GM23248 (cell line): ENCODE data around the gene AUP1. TPM values are rescaled to one million over a fixed set of nuclear protein-coding genes. Genes with fewer than 3 reads are reported as not detected.
A peak's percentile ranks its signal among the peaks of the same experiment; 100 is the strongest.

ENCODE experiments used
- DNase-seq: peaks from one replicate; pipeline ENCODE4 v3.0.0-alpha.2; 2015
- H2AFZ ChIP-seq: fragments of 200-600 bp; sonication (generic); 2 replicates; pipeline ENCODE4 v1.6.1; 2016; ENCODE audit warnings: antibody characterized with exemption
- H3F3A ChIP-seq: fragments of 200-600 bp; sonication (generic); 2 replicates; pipeline ENCODE4 v1.6.1; 2016; ENCODE audit warnings: mild to moderate bottlenecking, antibody characterized with exemption, mixed run types; ENCODE audit not compliant: insufficient read depth
- H3K27ac ChIP-seq: fragments of 200-600 bp; sonication (generic); 2 replicates; pipeline ENCODE4 v1.5.1; 2016; ENCODE audit warnings: mild to moderate bottlenecking
- H3K27me3 ChIP-seq: fragments of 200-600 bp; sonication (generic); replicated peaks from 2 replicates; pipeline ENCODE4 v1.6.1; 2016; ENCODE audit warnings: mild to moderate bottlenecking; ENCODE audit not compliant: insufficient read depth
- H3K36me3 ChIP-seq: fragments of 200-600 bp; sonication (generic); 2 replicates; pipeline ENCODE4 v1.6.1; 2016; ENCODE audit warnings: low read depth, mild to moderate bottlenecking
- H3K4me1 ChIP-seq: fragments of 200-600 bp; sonication (generic); 2 replicates; pipeline ENCODE4 v1.6.1; 2016; ENCODE audit warnings: mild to moderate bottlenecking; ENCODE audit not compliant: insufficient read depth
- H3K4me2 ChIP-seq: fragments of 200-600 bp; sonication (generic); one replicate; pipeline ENCODE4 v1.6.1; 2016; ENCODE audit warnings: mild to moderate bottlenecking; ENCODE audit not compliant: unreplicated experiment
- H3K4me3 ChIP-seq: fragments of 200-600 bp; sonication (generic); 2 replicates; pipeline ENCODE4 v1.5.1; 2016; ENCODE audit warnings: mild to moderate bottlenecking
- H3K79me2 ChIP-seq: fragments of 200-600 bp; sonication (generic); 2 replicates; pipeline ENCODE4 v1.6.1; 2016; ENCODE audit warnings: mild to moderate bottlenecking; ENCODE audit not compliant: insufficient read depth
- H3K9ac ChIP-seq: fragments of 200-600 bp; sonication (generic); 2 replicates; pipeline ENCODE4 v1.6.1; 2016; ENCODE audit warnings: mild to moderate bottlenecking
- H3K9me2 ChIP-seq: fragments of 200-600 bp; sonication (generic); 2 replicates; pipeline ENCODE4 v1.6.1; 2016; ENCODE audit warnings: mixed run types, mild to moderate bottlenecking, moderate library complexity; ENCODE audit not compliant: insufficient read depth
- H3K9me3 ChIP-seq: fragments of 200-600 bp; sonication (generic); one replicate; pipeline ENCODE4 v1.6.1; 2017; ENCODE audit warnings: low read depth
- H4K20me1 ChIP-seq: fragments of 200-600 bp; sonication (generic); 2 replicates; pipeline ENCODE4 v1.6.0; 2016; ENCODE audit not compliant: insufficient read depth
- EZH2 ChIP-seq: fragments of 200-600 bp; sonication (generic); IDR thresholded peaks from 2 replicates; pipeline ENCODE4 v1.6.1; 2018; ENCODE audit warnings: antibody characterized with exemption, mild to moderate bottlenecking; ENCODE audit not compliant: insufficient read depth, poor library complexity, severe bottlenecking
- EZH2phosphoT487 ChIP-seq: fragments of 200-600 bp; sonication (generic); IDR thresholded peaks from 2 replicates; pipeline ENCODE4 v1.6.1; 2018; ENCODE audit warnings: antibody characterized with exemption, moderate library complexity, mild to moderate bottlenecking, low read depth; ENCODE audit not compliant: insufficient read depth
- WGBS, 2 experiments: methylation state at CpG; one replicate each; pipeline ENCODE4 v1.1.6; 2015 to 2017; ENCODE audit warnings: low lambda C conversion rate in 2 of 2, low coverage in 1 of 2; ENCODE audit errors: missing lambda C conversion rate in 2 of 2; 5-methylcytosine and 5-hydroxymethylcytosine counted together
- in situ Hi-C: fragments of 300-500 bp; cut with MboI; formaldehyde crosslinking; loops from 2 replicates; pipeline ENCODE4 v1.15.0; 2020
- polyA plus RNA-seq: library from polyadenylated mRNA; unstranded; fragments of >200 nt; fragmentation: Nextera tagmentation; extraction: Ambion mirVana; gene quantifications from 2 replicates; pipeline ENCODE4 v1.2.1, GENCODE V29; 2016
- total RNA-seq: library from RNA; depleted of rRNA; stranded (reverse); fragments of >200 nt; shearing (Covaris generic); gene quantifications from 2 replicates; pipeline ENCODE4 v1.2.3, GENCODE V29; 2014

AUP1 gene
- total and polyA plus RNA-seq, 2 experiments from 2014 or later: 119 to 122 TPM

GRCh38 chr2:74516650-74517049, 12.9 kb downstream of the AUP1 start:
- Histone ChIP-seq H4K20me1 (no peaks in the 10 kb centered on the region), H3K4me3 (no peak overlapping the region), H3K4me2 (no peak overlapping the region), H2AFZ (no peak overlapping the region), H3K4me1 (no peaks in the 10 kb centered on the region), H3K9ac (no peak overlapping the region), H3K79me2 (no peaks in the 10 kb centered on the region), H3K9me3 (no peaks in the 10 kb centered on the region), H3F3A (no peaks in the 10 kb centered on the region), H3K27me3 (peaks cover 84% of the 10 kb centered on the region), H3K36me3 (no peaks in the 10 kb centered on the region), H3K9me2 (no peaks in the 10 kb centered on the region), H3K27ac (no peak overlapping the region)
- in situ Hi-C loops: no loop called here
- WGBS, 2 experiments: 60 to 66% methylated on average over 13 of the region's 13 CpGs
- DNase-seq: no peak
- TF ChIP-seq EZH2phosphoT487 (no peak), EZH2 (no peak)

DNA sequence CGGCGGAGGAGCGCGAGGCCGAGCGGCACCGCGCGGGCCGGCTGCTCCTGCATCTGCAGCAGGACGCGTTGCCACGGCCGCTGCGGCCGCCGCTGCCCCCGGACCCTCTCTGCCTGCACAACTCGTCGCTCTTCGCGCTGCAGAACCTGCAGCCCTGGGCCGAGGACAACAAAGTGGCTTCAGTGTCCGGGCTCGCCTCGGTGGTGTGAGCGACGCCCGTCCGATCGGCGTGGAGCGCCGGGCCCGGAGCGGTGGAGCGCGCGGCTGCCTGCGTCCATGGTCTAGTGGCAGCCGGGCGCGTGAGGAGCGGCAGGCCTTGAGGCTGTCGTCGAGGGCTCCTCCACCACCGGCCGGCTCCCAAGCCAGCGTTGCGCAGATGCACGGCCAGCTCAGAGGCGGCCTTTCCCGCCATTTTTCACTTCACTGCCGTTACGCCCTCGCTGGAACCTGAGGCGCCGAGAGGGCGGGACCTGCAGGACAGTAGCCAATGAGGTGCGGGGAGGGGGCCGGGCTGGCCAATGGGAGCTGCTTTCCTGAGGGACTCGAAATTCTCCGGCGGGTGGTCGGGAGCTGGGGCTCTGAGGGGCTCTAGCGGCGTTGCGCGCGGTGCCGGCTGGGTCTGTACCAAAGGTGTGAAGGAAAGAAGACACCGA, 13.4 kb downstream of the AUP1 start:
- Histone ChIP-seq H3K9ac (no peak overlapping the region), H3K27me3 (peaks cover 86% of the 10 kb centered on the region), H3K79me2 (no peaks in the 10 kb centered on the region), H3K4me3 (no peak overlapping the region), H3K4me1 (no peaks in the 10 kb centered on the region), H3K36me3 (no peaks in the 10 kb centered on the region), H3K9me2 (no peaks in the 10 kb centered on the region), H3F3A (no peaks in the 10 kb centered on the region), H3K27ac (no peak overlapping the region), H3K4me2 (no peak overlapping the region), H4K20me1 (no peaks in the 10 kb centered on the region), H2AFZ (no peak overlapping the region), H3K9me3 (no peaks in the 10 kb centered on the region)
- TF ChIP-seq EZH2 (no peak), EZH2phosphoT487 (no peak)
- 12% methylated on average over 57 to 61 of the region's 72 CpGs for WGBS, 2 experiments
- peak; percentile 59 for DNase-seq
- in situ Hi-C loops: no loop called here

- WGBS, 2 experiments: 11 to 13% methylated on average over 58 to 60 of the region's 60 CpGs
- TF ChIP-seq EZH2phosphoT487 (0 out of 2 replicates have a peak, but pooled peaks have one; percentile 23), EZH2 (peak; percentile 59)
- H3K9ac ChIP-seq: no peak overlapping the region
Observed at GRCh38 chr2:74515271-74515980, 14.1 kb downstream of the AUP1 start.

DNA sequence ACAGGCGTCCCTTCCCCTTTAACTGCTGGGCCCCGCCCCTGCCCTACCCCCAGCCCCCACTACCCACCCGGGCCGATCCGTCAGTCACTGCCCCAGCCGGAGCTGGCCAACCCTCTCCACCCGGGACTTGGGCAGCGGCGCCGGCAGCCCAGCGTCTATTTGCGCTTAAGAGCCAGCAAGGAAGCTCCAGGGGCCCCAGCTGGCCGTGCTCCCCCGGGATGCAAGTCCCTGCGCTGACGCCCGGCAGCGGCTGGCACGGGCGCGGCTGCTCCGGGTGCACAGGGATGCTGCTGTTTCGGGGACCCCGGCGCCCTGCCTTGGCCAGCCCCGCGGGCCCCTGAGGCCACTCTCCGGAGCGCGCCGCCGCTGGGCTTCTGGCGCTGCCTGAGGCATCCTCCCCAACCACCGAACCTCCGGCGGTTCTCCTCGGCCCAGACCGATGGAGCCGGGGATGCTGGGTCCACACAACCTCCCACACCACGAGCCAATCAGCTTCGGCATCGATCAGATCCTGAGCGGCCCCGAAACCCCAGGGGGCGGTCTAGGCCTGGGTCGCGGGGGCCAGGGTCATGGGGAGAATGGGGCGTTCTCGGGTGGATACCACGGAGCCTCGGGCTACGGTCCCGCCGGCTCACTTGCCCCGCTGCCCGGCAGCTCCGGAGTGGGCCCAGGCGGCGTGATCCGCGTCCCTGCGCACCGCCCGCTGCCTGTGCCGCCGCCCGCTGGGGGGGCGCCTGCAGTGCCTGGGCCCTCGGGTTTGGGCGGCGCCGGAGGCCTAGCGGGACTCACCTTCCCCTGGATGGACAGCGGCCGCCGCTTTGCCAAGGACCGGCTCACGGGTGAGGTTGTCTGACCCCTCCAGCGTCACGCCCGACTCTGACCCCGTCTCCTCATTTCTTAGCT, 14.9 kb downstream of the AUP1 start, which contains the start of gene TLX2:
TLX2 (plus strand) TSS at position 83 of the 903 bp plus-strand sequence; CDS start at position 440, 357 bp downstream.
- DNase-seq: peak; percentile 42

More at GRCh38 chr2:74515271-74515980, 14.1 kb downstream of the AUP1 start:
- no peak overlapping the region for H3K4me3 ChIP-seq
- no peaks in the 10 kb centered on the region for H3K36me3 ChIP-seq
- no peaks in the 10 kb centered on the region for H4K20me1 ChIP-seq
- no peaks in the 10 kb centered on the region for H3F3A ChIP-seq
- H3K27ac ChIP-seq: no peak overlapping the region
- H3K9me2 ChIP-seq: no peaks in the 10 kb centered on the region
- no peak overlapping the region for H3K4me2 ChIP-seq
- DNase-seq: no peak
- H3K4me1 ChIP-seq: no peaks in the 10 kb centered on the region
- H3K27me3 ChIP-seq: peaks cover 86% of the 10 kb centered on the region
- in situ Hi-C loops: no loop called here
- no peaks in the 10 kb centered on the region for H3K79me2 ChIP-seq
- no peaks in the 10 kb centered on the region for H3K9me3 ChIP-seq
- no peak overlapping the region for H2AFZ ChIP-seq

More for the DNA sequence above, 14.9 kb downstream of the AUP1 start, which contains the start of gene TLX2:
- no peaks in the 10 kb centered on the region for H3K9me2 ChIP-seq
- no peak within 1 kb of the TSS for H2AFZ ChIP-seq
- no peak within 1 kb of the TSS for H3K4me3 ChIP-seq
- H3K27me3 ChIP-seq: peaks cover 80% of the 10 kb centered on the region
- TF ChIP-seq EZH2: peak; percentile 73
- TF ChIP-seq EZH2phosphoT487: peak; percentile 13; the same call in 1 of the 2 replicates
- no peaks in the 10 kb centered on the region for H3K79me2 ChIP-seq
- H3K4me1 ChIP-seq: no peaks in the 10 kb centered on the region
- H3K36me3 ChIP-seq: no peaks in the 10 kb centered on the region
- H3K9me3 ChIP-seq: no peaks in the 10 kb centered on the region
- H4K20me1 ChIP-seq: no peaks in the 10 kb centered on the region
- no peak within 1 kb of the TSS for H3K4me2 ChIP-seq
- no peak within 1 kb of the TSS for H3K27ac ChIP-seq
- H3K9ac ChIP-seq: no peak within 1 kb of the TSS
- in situ Hi-C loops: no loop called here
- H3F3A ChIP-seq: no peaks in the 10 kb centered on the region
- WGBS, 2 experiments: 5% methylated on average over 73 to 80 of the region's 82 CpGs
